K562 (cell line): Measurements from ENCODE around the gene PRRT1. TPM values are rescaled to one million over a fixed set of nuclear protein-coding genes. Genes with fewer than 3 reads are reported as not detected.

Experiments used
- ATAC-seq: fragments of 200-7000 bp; cut with Tn5 transposase; 3 replicates; pipeline ENCODE4 v1.9.1; 2020; ENCODE audit warnings: moderate library complexity
- BruUV-seq: library from RNA; stranded (reverse); fragments of 400-500 nt; replicated peaks from 2 replicates; lab custom pipeline; 2021; lab: Mats Ljungman, UMichigan
- CTCF ChIA-PET: fragments of 300-600 bp; formaldehyde crosslinking; extraction: SDS; loops from one replicate; lab custom pipeline; 2021; ENCODE audit warnings: low intra/inter-chr PET ratio; lab: Yijun Ruan, JAX
- POLR2A ChIA-PET: fragments of 300-600, 350-650 bp; sonication (Branson Sonifier 250); formaldehyde crosslinking; extraction: SDS; loops from one replicate; lab custom pipeline; 2021; ENCODE audit warnings: antibody characterized with exemption, inconsistent platforms; lab: Yijun Ruan, JAX
- DNase-seq, 4 experiments: peaks; one replicate each; pipeline versions ENCODE4 v3.0.0 to v3.0.0-alpha.2; 2011 to 2018; ENCODE audit warnings: low spot score in 3 of 4, mixed read lengths in 3 of 4; ENCODE audit errors: extremely low read depth in 1 of 4
- FAIRE-seq: peaks from 2 replicates; lab custom pipeline; 2011; peaks lifted over from hg19 to GRCh38; lab: Jason Lieb, UNC
- H2AFZ ChIP-seq: 2 replicates; pipeline ENCODE4 v1.6.0; 2011; ENCODE audit warnings: low read depth, low read length, control low read depth, inconsistent platforms
- H3K27ac ChIP-seq: fragments of 200-600 bp; 3 replicates; pipeline ENCODE4 v1.8.0; 2011; ENCODE audit warnings: low read depth, mild to moderate bottlenecking, control low read depth, inconsistent platforms, low read length, moderate library complexity, mixed read lengths; ENCODE audit errors: extremely low read depth
- H3K27me3 ChIP-seq, 2 experiments: fragments of 300-600 bp in 1 of 2; 2 replicates in 1 of 2; 3 replicates in 1 of 2; pipeline versions ENCODE4 v1.6.0 to v1.8.0; 2011; ENCODE audit warnings: inconsistent platforms in 2 of 2, low read length in 2 of 2, mild to moderate bottlenecking in 1 of 2, mixed read lengths in 1 of 2, moderate library complexity in 1 of 2; ENCODE audit not compliant: control insufficient read depth in 2 of 2, insufficient read depth in 2 of 2
- H3K36me3 ChIP-seq: fragments of 300-600 bp; 3 replicates; pipeline ENCODE4 v1.8.0; 2011; ENCODE audit warnings: mild to moderate bottlenecking, low read length, inconsistent platforms; ENCODE audit not compliant: control insufficient read depth, insufficient read depth
- H3K4me1 ChIP-seq, 2 experiments: fragments of 200-600 bp in 1 of 2; replicated peaks in 1 of 2; 2 replicates in 1 of 2; 3 replicates in 1 of 2; pipeline versions ENCODE4 v1.5.1 to v1.8.0; 2011; ENCODE audit warnings: inconsistent platforms in 2 of 2, low read length in 2 of 2, mild to moderate bottlenecking in 1 of 2, mixed read lengths in 1 of 2, moderate library complexity in 1 of 2; ENCODE audit not compliant: control insufficient read depth in 2 of 2, insufficient read depth in 2 of 2
- H3K4me2 ChIP-seq: 2 replicates; pipeline ENCODE4 v1.6.1; 2011; ENCODE audit warnings: low read length, control low read depth, inconsistent platforms, mixed read lengths; ENCODE audit not compliant: insufficient read depth
- H3K4me3 ChIP-seq: fragments of 200-600 bp; sonication (generic), shearing (Covaris generic); 2 replicates; pipeline ENCODE4 v1.5.1; 2016; ENCODE audit warnings: control low read depth, inconsistent platforms
- H3K79me2 ChIP-seq: fragments of 200-600 bp; 3 replicates; pipeline ENCODE4 v1.8.0; 2011; ENCODE audit warnings: low read length, inconsistent platforms; ENCODE audit not compliant: control insufficient read depth, insufficient read depth
- H3K9ac ChIP-seq, 2 experiments: 2 replicates each; pipeline versions ENCODE4 v1.6.0 to v1.6.1; 2011; ENCODE audit warnings: low read depth in 2 of 2, low read length in 2 of 2, control low read depth in 1 of 2, inconsistent platforms in 1 of 2, mild to moderate bottlenecking in 1 of 2, mixed read lengths in 1 of 2; ENCODE audit not compliant: insufficient read depth in 1 of 2
- H3K9me1 ChIP-seq: one replicate; pipeline ENCODE4 v1.6.0; 2011; ENCODE audit warnings: inconsistent platforms, mild to moderate bottlenecking, low read length, moderate library complexity; ENCODE audit not compliant: control insufficient read depth, insufficient read depth
- H3K9me3 ChIP-seq: replicated peaks from 2 replicates; pipeline ENCODE4 v1.5.1; 2011; ENCODE audit warnings: low read depth, low read length, inconsistent platforms; ENCODE audit not compliant: control insufficient read depth, insufficient read depth
- H4K20me1 ChIP-seq: replicated peaks from 2 replicates; pipeline ENCODE4 v1.6.1; 2011; ENCODE audit warnings: low read length, inconsistent platforms, mixed read lengths; ENCODE audit not compliant: control insufficient read depth, insufficient read depth
- BHLHE40 ChIP-seq: IDR thresholded peaks from 2 replicates; pipeline ENCODE4 v1.6.1; 2011; ENCODE audit warnings: low read length, improper control_type of control experiment
- CTCF ChIP-seq, 3 experiments: IDR thresholded peaks in 2 of 3; conservative IDR thresholded peaks in 1 of 3; 2 replicates each; pipeline ENCODE4 v1.5.1; 2011 to 2012; ENCODE audit warnings: low read length in 3 of 3, mild to moderate bottlenecking in 3 of 3, control low read depth in 2 of 3, improper control_type of control experiment in 1 of 3, inconsistent platforms in 1 of 3, low read depth in 1 of 3, mixed read lengths in 1 of 3, moderate library complexity in 1 of 3; ENCODE audit not compliant: insufficient read depth in 2 of 3
- ERF ChIP-seq: fragments of 450-650 bp; formaldehyde crosslinking; IDR thresholded peaks from 2 replicates; pipeline ENCODE4 v1.4.0; 2020; ENCODE audit warnings: mild to moderate bottlenecking, mixed read lengths
- MAZ ChIP-seq, 2 experiments: fragments of 450-650 bp in 1 of 2; sonication (generic) in 1 of 2; formaldehyde crosslinking; IDR thresholded peaks in 1 of 2; conservative IDR thresholded peaks in 1 of 2; 2 replicates each; pipeline versions ENCODE4 v1.4.0 to v1.5.0; 2020; ENCODE audit warnings: mild to moderate bottlenecking in 1 of 2, missing genetic modification reagents in 1 of 2
- NR2C2 ChIP-seq, 2 experiments: fragments of 200-800 bp in 1 of 2; sonication (Bioruptor generic) in 1 of 2; sonication (generic) in 1 of 2; formaldehyde crosslinking in 1 of 2; IDR thresholded peaks; 2 replicates each; pipeline versions ENCODE4 v1.6.1 to v1.8.0; 2016 to 2022; ENCODE audit warnings: mild to moderate bottlenecking in 1 of 2, missing compliant biosample characterization in 1 of 2, missing genetic modification characterization in 1 of 2, missing genetic modification reagents in 1 of 2
- POLR2AphosphoS2 ChIP-seq: IDR thresholded peaks from 2 replicates; pipeline ENCODE4 v1.6.1; 2012; ENCODE audit warnings: low read length, improper control_type of control experiment
- POLR2G ChIP-seq: fragments of 200-400 bp; formaldehyde crosslinking; IDR thresholded peaks from 2 replicates; pipeline ENCODE4 v1.6.1; 2017; ENCODE audit warnings: low read depth, mild to moderate bottlenecking, antibody characterized with exemption, low read length, moderate library complexity
- RBFOX2 ChIP-seq: fragments of 200-400 bp; formaldehyde crosslinking; IDR thresholded peaks from 2 replicates; pipeline ENCODE4 v1.6.1; 2017; ENCODE audit warnings: low read depth, mild to moderate bottlenecking, low read length, moderate library complexity
- TSHZ1 ChIP-seq: fragments of 250-450 bp; sonication (Bioruptor Pico); IDR thresholded peaks from 2 replicates; pipeline ENCODE4 v1.4.0; 2020; ENCODE audit warnings: mild to moderate bottlenecking, moderate library complexity
- VEZF1 ChIP-seq: fragments of 200-800 bp; sonication (Bioruptor generic); IDR thresholded peaks from 2 replicates; pipeline ENCODE4 v1.6.1; 2017; ENCODE audit warnings: missing genetic modification characterization, missing compliant biosample characterization
- ZNF140 ChIP-seq: fragments of 250-450 bp; sonication (Bioruptor Pico); IDR thresholded peaks from 2 replicates; pipeline ENCODE4 v1.8.0; 2021; ENCODE audit warnings: moderate library complexity, mild to moderate bottlenecking, inconsistent platforms
- WGBS: fragments of 100-300 bp; shearing (Covaris generic); methylation state at CpG from one replicate; pipeline ENCODE4 v1.1.6; 2016; ENCODE audit warnings: low coverage, mixed read lengths; ENCODE audit not compliant: insufficient coverage; ENCODE audit errors: missing lambda C conversion rate; 5-methylcytosine and 5-hydroxymethylcytosine counted together
- in situ Hi-C: fragments of 300-500 bp; cut with MboI; formaldehyde crosslinking; loops from 4 replicates; pipeline ENCODE4 v1.15.0; 2018; ENCODE audit warnings: inconsistent platforms, mixed read lengths
- intact Hi-C: fragments of 100-400 bp; cut with micrococcal nuclease; formaldehyde crosslinking; loops from 2 replicates; pipeline ENCODE4 v1.14.2; 2022
- polyA plus RNA-seq, 8 experiments: library from polyadenylated mRNA; depleted of rRNA in 4 of 8; stranded (reverse) in 5 of 8; unstranded in 3 of 8; fragments of >200 nt; fragmentation: Nextera tagmentation in 2 of 8; fragmentation: Illumina TruSeq in 1 of 8; extraction: Ambion mirVana in 2 of 8; extraction: Trizol in 1 of 8; gene quantifications; 2 replicates each; pipeline versions ENCODE4 v1.2.1 to v1.2.3, GENCODE V29; 2011 to 2014; ENCODE audit warnings: inconsistent platforms in 1 of 8, missing spikeins in 1 of 8
- total RNA-seq, 7 experiments: library from RNA; depleted of rRNA in 6 of 7; stranded (reverse); fragments of >200 nt in 6 of 7; fragmentation: Illumina TruSeq in 2 of 7; extraction: Trizol in 2 of 7; gene quantifications; 2 replicates each; pipeline versions ENCODE4 v1.2.1 to v1.2.3, GENCODE V29; 2011 to 2021; ENCODE audit warnings: low replicate concordance in 1 of 7

PRRT1 gene
- total and polyA plus RNA-seq, 9 of the 15 experiments (the other 6 are each of a cell fraction or from before 2014, with no cell fraction given): 0.14 to 3.5 (median 0.41) TPM

- H3K27me3 ChIP-seq: no peaks in the 10 kb centered on the region
Measured at GRCh38 chr6:32182555-32182981, 30.8 kb upstream of the PRRT1 start.

More at GRCh38 chr6:32182555-32182981, 30.8 kb upstream of the PRRT1 start:
- Histone ChIP-seq H3K9ac (peak overlapping the region; percentile 22 to 82), H3K4me3 (no peak overlapping the region), H4K20me1 (no peaks in the 10 kb centered on the region), H2AFZ (no peak overlapping the region), H3K79me2 (peaks cover 53% of the 10 kb centered on the region), H3K9me1 (peaks cover 7% of the 10 kb centered on the region), H3K9me3 (no peaks in the 10 kb centered on the region), H3K36me3 (peaks cover 70% of the 10 kb centered on the region; the same call in 2 of the 3 replicates), H3K27ac (peak overlapping the region; percentile 56; the same call in 2 of the 3 replicates), H3K4me1 (peaks cover 53 to 56% of the 10 kb centered on the region in 2 experiments), H3K4me2 (peak overlapping the region; percentile 13; the same call in 1 of the 2 replicates)
- in situ Hi-C loops: no loop called here
- TF ChIP-seq POLR2G: peak; percentile 59
- TF ChIP-seq TSHZ1 (CRISPR knock-in tag): no peak
- peak; percentile 49; the same call in 1 of the 2 replicates for TF ChIP-seq POLR2AphosphoS2
- peak in 1 of 2 experiments; percentile 6; a peak in 1 of 4 replicates for TF ChIP-seq MAZ (CRISPR knock-in tag; conservative IDR thresholded peaks at IDR 0.05 in 1 of 2, IDR thresholded peaks at IDR 0.05 in 1 of 2)
- TF ChIP-seq ERF (CRISPR knock-in tag): no peak
- TF ChIP-seq ZNF140 (CRISPR knock-in tag): no peak
- TF ChIP-seq BHLHE40: peak; percentile 43; the same call in 1 of the 2 replicates
- TF ChIP-seq NR2C2 (CRISPR knock-in tag; IDR thresholded peaks at IDR 0.05): no peak
- no peak for TF ChIP-seq NR2C2 (tag; IDR thresholded peaks at IDR 0.05)
- 0 out of 2 replicates have a peak, but pooled peaks have one; percentile 8 for TF ChIP-seq VEZF1 (CRISPR knock-in tag)
- TF ChIP-seq CTCF (IDR thresholded peaks at IDR 0.05 in 2 of 3, conservative IDR thresholded peaks at IDR 0.05 in 1 of 3; ENCODE audit: insufficient read depth in 2 of 3, low read depth in 1 of 3, low read length in 3 of 3): peak; percentile 12 to 38 (median 15); a peak in 3 of 6 replicates
- TF ChIP-seq RBFOX2: peak; percentile 48; the same call in 1 of the 2 replicates
- intact Hi-C loops: no loop called here
- FAIRE-seq: no peak
- CTCF ChIA-PET: interaction anchor here (1.3 kb wide), 1 partner anchor 63 kb away, joined by 5 read pairs; no protein-coding TSS in a partner anchor
- POLR2A ChIA-PET: interaction anchor here (0.6 to 1.9 kb wide), 9 partner anchors 8 to 61 kb away, joined by 3 to 20 read pairs (median 4); partner anchors contain the start of genes ATF6B, FKBPL, GPSM3 and PBX2
- ATAC-seq: no peak
- BruUV-seq: no TSS peak
- no peak for DNase-seq
- 69% methylated on average over 9 of the region's 10 CpGs for WGBS
